Measurements from ENCODE around the gene ZNF638.

ZNF638 gene

DNA sequence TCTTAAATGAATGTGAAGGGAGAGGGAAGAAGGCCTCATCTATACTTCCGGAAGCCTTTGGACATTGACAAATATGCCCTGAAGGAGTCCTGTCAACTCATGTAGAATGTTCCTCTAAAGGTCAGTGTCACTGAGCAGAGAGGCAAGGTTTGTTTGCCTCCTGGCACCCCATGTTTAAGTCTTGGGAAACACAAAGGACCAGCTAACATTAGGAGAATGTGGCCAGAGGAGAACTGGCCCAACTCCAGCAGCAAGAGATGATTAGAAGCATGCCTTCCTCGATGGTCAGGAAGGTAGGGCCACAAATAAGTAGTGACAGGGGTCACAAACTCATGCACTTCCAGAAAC, 127.5 kb downstream of the ZNF638 start:
- no peaks in the 10 kb centered on the region for H3K27me3 ChIP-seq (ENCODE audit: insufficient read depth, low read length)
- no peaks in the 10 kb centered on the region for H4K20me1 ChIP-seq (ENCODE audit: insufficient read depth, low read length)
- H3K9me2 ChIP-seq (ENCODE audit: low read depth, low read length): no peaks in the 10 kb centered on the region
- no peak overlapping the region for H3K9ac ChIP-seq (ENCODE audit: low read length)
- TF ChIP-seq, protein P1, sequence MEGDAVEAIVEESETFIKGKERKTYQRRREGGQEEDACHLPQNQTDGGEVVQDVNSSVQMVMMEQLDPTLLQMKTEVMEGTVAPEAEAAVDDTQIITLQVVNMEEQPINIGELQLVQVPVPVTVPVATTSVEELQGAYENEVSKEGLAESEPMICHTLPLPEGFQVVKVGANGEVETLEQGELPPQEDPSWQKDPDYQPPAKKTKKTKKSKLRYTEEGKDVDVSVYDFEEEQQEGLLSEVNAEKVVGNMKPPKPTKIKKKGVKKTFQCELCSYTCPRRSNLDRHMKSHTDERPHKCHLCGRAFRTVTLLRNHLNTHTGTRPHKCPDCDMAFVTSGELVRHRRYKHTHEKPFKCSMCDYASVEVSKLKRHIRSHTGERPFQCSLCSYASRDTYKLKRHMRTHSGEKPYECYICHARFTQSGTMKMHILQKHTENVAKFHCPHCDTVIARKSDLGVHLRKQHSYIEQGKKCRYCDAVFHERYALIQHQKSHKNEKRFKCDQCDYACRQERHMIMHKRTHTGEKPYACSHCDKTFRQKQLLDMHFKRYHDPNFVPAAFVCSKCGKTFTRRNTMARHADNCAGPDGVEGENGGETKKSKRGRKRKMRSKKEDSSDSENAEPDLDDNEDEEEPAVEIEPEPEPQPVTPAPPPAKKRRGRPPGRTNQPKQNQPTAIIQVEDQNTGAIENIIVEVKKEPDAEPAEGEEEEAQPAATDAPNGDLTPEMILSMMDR (IDR thresholded peaks at IDR 0.05; ENCODE audit: low read length): no peak
- TF ChIP-seq EZH2 (IDR thresholded peaks at IDR 0.05; ENCODE audit: borderline replicate concordance, low read length): no peak
- H3K9me3 ChIP-seq (ENCODE audit: low read length): no peaks in the 10 kb centered on the region
- no peaks in the 10 kb centered on the region for H3K36me3 ChIP-seq (ENCODE audit: insufficient read depth, low read length)
- no peak overlapping the region for H3K27ac ChIP-seq (ENCODE audit: low read depth, low read length, poor library complexity, severe bottlenecking)
- H2AFZ ChIP-seq (ENCODE audit: low read length): no peak overlapping the region
- no peaks in the 10 kb centered on the region for H3K4me1 ChIP-seq (ENCODE audit: insufficient read depth, low read length, severe bottlenecking)
- H3K79me2 ChIP-seq (ENCODE audit: insufficient read depth, low read length): no peaks in the 10 kb centered on the region
- H3K4me2 ChIP-seq (ENCODE audit: low read length): no peak overlapping the region
- no peak overlapping the region for H3K4me3 ChIP-seq (ENCODE audit: low read depth, low read length, poor library complexity, severe bottlenecking)
- H3F3A ChIP-seq (ENCODE audit: insufficient read depth, low read length): no peaks in the 10 kb centered on the region

DNA sequence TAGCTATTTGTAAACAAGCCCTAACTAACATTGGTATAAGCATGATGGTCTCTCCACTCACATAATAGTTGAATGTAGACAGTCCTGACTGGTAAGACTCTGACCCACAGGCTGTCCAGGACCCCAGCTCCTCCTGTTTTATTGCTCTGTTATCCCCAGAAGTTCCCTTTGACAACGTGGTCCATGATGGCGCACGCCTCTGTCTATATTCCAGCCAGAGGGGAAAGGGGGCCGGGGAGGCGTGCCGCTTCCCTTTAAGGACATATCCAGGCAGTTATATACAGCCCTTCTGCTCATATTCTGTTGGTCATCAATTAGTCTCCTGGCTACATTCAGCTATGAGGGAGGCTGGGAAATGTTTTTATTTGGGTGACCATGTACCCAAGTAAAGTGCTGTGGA, 128.5 kb downstream of the ZNF638 start:
- Histone ChIP-seq H3K9me3 (ENCODE audit: low read length) (no peaks in the 10 kb centered on the region), H2AFZ (ENCODE audit: low read length) (no peak overlapping the region), H3K79me2 (ENCODE audit: insufficient read depth, low read length) (no peaks in the 10 kb centered on the region), H3K4me3 (ENCODE audit: low read depth, low read length, poor library complexity, severe bottlenecking) (no peak overlapping the region), H3K4me2 (ENCODE audit: low read length) (no peak overlapping the region), H3K4me1 (ENCODE audit: insufficient read depth, low read length, severe bottlenecking) (no peaks in the 10 kb centered on the region), H4K20me1 (ENCODE audit: insufficient read depth, low read length) (no peaks in the 10 kb centered on the region), H3K9me2 (ENCODE audit: low read depth, low read length) (no peaks in the 10 kb centered on the region), H3K9ac (ENCODE audit: low read length) (no peak overlapping the region), H3K27ac (ENCODE audit: low read depth, low read length, poor library complexity, severe bottlenecking) (no peak overlapping the region), H3K36me3 (ENCODE audit: insufficient read depth, low read length) (no peaks in the 10 kb centered on the region), H3K27me3 (ENCODE audit: insufficient read depth, low read length) (no peaks in the 10 kb centered on the region), H3F3A (ENCODE audit: insufficient read depth, low read length) (no peaks in the 10 kb centered on the region)
- TF ChIP-seq, protein P1 (IDR thresholded peaks at IDR 0.05; ENCODE audit: low read length): no peak
- no peak for TF ChIP-seq EZH2 (IDR thresholded peaks at IDR 0.05; ENCODE audit: borderline replicate concordance, low read length)

DNA sequence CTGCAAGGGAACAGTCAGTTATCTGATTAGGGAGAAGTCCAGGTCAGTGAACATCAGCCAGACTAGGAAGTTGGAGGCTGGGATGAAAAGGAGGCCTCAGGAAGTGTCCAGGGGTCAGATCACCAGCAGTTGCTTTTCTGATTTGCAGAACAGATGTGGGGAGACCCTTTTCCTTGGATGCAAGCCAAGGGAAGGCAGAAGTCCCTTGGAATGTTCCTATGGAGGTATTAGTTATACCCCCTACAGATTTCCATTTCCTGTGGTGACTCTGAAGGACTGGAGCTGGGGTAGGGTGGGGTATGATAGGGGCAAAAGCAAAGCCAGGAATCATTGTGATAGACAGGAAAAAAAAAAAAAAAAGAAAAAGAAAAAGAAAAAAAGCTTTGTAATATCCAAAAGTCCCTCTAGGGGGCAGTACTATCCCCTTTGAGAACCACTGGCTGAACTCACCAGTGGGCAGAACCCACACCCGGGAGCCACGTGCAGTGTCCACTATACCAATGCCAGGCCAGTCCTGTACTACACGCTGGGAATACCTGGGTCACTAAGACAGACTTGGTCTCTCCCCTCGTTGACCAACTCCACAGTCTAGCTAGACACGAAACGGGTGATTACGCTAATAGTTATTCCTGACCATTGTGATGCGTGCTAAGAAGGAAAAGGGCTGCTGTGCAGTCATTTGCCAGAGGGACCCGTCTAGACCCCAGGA, 129.2 kb downstream of the ZNF638 start:
- Histone ChIP-seq H3K79me2 (ENCODE audit: insufficient read depth, low read length) (no peaks in the 10 kb centered on the region), H4K20me1 (ENCODE audit: insufficient read depth, low read length) (no peaks in the 10 kb centered on the region), H3K9me2 (ENCODE audit: low read depth, low read length) (no peaks in the 10 kb centered on the region), H3K9me3 (ENCODE audit: low read length) (no peaks in the 10 kb centered on the region), H3K27me3 (ENCODE audit: insufficient read depth, low read length) (no peaks in the 10 kb centered on the region), H3K36me3 (ENCODE audit: insufficient read depth, low read length) (no peaks in the 10 kb centered on the region), H2AFZ (ENCODE audit: low read length) (no peak overlapping the region), H3K27ac (ENCODE audit: low read depth, low read length, poor library complexity, severe bottlenecking) (no peak overlapping the region), H3K9ac (ENCODE audit: low read length) (no peak overlapping the region), H3K4me3 (ENCODE audit: low read depth, low read length, poor library complexity, severe bottlenecking) (no peak overlapping the region), H3K4me1 (ENCODE audit: insufficient read depth, low read length, severe bottlenecking) (no peaks in the 10 kb centered on the region), H3K4me2 (ENCODE audit: low read length) (no peak overlapping the region), H3F3A (ENCODE audit: insufficient read depth, low read length) (no peaks in the 10 kb centered on the region)
- no peak for TF ChIP-seq EZH2 (IDR thresholded peaks at IDR 0.05; ENCODE audit: borderline replicate concordance, low read length)
- TF ChIP-seq, protein P1 (IDR thresholded peaks at IDR 0.05; ENCODE audit: low read length): peak; percentile 59

Data from OCI-LY1 (cell line).